Measurements from ENCODE around the gene WDR82. TPM values are rescaled to one million over a fixed set of nuclear protein-coding genes. Genes with fewer than 3 reads are reported as not detected.
A peak's percentile ranks its signal among the peaks of the same experiment; 100 is the strongest.

The WDR82 gene
- total RNA-seq, 1 donor from 2014 or later = 52.2 TPM

DNA sequence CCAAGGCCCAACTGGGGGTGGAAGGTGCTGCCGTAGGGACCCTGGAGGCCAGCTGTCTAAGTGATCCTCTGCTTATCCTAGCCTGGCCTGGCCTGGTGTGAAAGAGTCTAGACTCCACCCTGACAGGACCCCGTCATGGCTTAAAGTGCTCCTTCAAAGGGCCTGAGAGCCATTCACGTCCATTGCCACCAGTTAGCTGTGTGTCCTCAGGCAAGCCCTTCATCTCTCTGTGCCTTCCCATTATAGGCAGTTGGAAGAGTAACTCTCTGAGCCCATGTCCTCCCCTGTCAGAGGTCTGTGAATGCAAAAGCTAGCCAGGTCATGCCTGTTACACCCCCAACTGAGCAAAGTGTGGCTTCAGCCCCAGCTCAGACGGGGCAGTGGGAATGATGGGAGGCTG, 28.5 kb upstream of the WDR82 start:
- no peak for ATAC-seq

GRCh38 chr3:52305926-52306325, 27.5 kb upstream of the WDR82 start:
- ATAC-seq = no peak

DNA sequence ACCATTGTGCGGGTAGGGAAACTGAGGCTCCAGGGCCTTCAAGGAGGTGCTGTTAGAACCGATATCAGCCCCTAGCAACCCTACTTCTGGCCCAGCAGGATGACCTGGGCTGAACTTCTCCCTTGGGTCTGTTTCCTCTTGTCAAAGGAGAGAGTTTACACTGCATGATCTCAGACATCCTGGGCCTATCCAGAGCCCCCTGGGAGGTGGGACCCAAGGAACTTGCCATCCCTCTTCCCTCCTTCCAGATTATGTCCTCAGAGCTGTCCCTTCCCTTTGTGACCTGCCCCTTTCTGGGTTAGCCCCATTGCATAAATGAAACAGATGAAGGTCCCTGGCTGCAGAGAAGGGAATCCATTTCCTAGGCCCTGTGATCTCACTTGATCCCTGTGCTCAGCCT, 25.4 kb upstream of the WDR82 start:
- ATAC-seq = no peak

- ATAC-seq = no peak
Observed at GRCh38 chr3:52302426-52303145, 24.1 kb upstream of the WDR82 start.

- peak; percentile 56 for ATAC-seq
Observed at GRCh38 chr3:52299879-52300611, 21.6 kb upstream of the WDR82 start.

DNA sequence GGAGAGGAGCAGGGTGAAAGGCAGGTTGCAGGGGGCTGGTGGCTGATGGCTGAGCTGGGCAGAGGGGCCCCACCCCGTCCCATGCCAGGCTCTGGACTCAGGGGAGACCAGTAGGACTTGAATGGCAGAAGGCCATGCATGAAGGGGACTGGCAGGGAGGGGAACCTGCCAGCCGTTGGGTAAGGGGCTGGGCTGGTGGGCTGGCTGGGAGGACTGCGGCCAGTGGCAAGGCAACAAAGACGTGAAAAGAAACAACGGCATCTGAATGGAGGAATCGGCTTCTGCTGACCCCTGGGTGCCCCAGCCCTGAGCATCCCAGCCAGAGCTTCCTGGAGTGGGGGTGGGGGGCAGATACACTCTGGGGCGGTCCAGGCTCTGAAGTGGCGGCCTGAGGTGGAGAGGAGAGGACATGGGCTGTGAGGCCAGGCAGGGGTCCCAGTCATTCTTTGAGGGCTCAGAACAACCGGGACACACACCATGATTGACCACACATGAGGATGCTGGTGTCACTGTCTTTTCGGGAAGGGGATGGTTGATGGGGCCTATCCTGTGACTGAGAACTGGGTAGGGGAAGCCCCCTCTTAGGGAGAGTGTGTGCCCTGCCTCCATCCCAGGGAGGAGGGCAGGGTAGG, 20.9 kb upstream of the WDR82 start:
- no peak for ATAC-seq

- ATAC-seq = no peak
Observed at GRCh38 chr3:52298149-52299098, 20.0 kb upstream of the WDR82 start.

DNA sequence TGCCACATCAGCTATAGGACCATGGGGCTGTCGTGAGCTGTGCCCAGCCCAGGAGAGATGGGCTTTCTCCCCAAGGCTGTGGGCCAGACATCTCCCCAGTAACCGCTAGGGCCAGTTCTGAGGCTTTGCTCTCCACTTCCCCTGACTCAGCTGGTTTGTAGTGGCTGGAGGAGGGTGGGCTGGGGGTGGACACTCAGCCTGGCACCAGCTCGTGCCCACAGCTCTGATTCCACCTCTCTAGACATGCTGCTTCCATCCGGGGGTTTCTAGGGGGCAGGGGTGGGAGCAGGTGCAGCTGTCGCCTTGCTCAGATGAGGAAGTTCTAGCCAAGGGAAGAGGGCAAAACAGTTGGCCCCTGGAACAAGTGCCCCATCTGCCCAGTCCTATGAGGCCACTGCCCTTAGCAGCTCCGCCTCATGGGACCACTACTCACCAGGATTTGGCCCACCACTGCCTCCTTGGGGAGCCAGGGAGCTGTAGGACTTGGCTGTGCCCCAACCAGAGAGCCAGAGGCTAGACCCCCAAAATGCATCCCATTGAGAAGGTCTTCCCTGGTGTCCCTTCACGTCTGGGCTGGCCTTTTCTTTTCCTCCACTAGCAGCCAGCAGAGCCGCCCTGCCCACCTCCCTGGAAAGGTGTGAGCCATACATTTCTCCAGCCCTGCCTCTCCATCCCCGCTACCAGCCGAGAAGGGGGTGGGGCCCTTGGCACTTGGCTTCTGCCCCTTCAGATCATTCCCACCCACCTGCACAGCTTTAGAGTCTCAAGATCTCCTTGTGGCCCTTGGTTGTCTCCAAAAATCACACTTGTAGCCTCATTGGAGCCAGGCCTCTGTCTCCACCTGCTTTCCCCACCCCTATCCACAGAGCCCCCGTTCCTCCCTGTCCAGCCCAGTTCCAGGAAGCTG, 19.0 kb upstream of the WDR82 start:
- no peak for ATAC-seq

GRCh38 chr3:52295671-52296208, 17.3 kb upstream of the WDR82 start:
- ATAC-seq = no peak

DNA sequence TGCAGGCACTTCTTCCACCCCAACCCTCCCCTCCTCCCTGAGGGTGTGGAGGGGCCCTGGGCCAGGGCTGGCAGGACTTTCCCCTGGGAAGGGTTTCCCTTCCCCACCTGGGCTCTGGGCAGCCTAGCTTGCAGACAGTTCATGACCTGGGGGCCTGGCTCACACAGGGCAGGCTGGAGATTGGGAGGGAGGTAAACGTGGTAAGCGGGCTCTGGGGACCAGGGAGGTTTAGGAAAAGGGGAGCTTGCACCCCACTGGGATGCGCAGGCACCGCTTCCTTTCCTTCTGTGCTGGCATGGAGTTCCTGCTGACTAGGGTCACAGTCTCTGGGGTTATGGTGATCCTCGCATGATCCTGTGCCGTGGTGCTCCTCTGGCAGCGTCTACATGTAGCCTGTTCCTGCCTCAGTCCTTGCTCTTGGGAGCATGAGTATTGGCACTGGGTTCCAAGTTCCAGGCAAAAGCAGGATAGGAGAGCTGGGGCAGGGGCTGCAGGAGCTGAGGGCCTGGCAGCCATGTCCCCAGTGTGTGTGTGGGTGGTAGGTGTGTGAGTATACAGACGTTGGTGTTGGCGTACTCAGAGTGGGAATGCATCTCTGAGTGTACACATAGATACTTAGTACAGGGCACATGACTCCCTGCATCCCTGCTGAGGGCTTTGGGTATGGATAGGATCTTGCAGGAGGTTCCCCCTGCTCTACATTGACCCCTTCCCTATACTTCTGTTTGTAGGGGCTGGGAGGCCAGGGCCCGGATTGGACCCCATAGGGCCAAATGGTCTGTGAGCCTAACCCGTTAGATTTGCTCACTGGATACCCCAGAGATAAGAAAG, 16.1 kb upstream of the WDR82 start:
- ATAC-seq = no peak

DNA sequence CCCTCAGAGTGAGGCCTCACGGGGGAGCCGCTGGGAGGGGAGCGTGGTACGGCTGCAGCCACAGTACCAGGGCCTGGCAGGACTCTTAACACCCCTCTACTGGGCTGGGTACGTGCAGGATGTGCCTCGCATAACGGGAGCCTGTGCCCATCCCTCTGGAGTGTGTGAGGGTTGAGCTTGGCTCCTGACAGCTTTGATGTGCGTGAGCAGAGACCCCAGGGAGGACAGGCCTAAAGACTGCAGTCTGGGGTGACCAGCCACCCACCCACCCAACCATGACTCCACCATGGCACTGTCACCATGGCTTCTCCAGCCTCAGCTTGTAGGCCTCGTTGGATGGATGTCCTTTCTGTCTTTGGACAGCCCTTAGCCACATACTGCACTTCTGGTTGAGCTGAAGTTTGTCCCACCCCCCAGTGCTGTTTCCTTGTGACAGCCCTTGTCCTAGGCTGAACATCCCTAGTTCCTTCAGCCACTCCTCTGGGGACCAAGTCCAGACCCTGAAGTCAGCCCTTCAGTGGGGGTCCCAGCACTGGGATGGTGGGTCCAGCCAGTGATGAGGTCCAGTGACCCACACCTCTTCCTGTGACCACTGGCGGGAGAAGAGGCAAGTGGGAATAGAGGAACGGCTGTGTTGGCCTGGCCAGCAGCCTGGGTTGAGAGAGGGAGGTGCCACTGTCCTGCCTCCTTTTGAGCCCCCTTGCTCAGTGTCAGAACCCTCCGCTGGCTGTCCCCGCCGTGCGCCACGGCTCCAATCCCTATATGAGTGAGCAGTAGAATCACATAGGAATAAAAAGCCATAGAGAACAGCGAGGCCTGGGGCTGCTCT, 15.3 kb upstream of the WDR82 start:
- ATAC-seq = no peak

DNA sequence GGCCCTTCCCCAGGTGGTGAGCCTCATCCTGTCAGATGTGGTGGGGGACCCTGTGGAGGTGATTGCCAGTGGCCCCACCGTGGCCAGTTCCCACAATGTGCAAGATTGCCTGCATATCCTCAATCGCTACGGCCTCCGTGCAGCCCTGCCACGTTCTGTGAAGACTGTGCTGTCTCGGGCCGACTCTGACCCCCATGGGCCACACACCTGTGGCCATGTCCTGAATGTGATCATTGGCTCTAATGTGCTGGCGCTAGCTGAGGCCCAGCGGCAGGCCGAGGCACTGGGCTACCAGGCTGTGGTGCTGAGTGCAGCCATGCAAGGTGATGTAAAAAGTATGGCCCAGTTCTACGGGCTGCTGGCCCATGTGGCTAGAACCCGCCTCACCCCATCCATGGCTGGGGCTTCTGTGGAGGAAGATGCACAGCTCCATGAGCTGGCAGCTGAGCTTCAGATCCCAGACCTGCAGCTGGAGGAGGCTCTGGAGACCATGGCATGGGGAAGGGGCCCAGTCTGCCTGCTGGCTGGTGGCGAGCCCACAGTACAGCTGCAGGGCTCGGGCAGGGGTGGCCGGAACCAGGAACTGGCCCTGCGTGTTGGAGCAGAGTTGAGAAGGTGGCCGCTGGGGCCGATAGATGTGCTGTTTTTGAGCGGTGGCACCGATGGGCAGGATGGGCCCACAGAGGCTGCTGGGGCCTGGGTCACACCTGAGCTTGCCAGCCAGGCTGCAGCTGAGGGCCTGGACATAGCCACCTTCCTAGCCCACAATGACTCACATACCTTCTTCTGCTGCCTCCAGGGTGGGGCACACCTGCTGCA, 14.0 kb upstream of the WDR82 start:
- ATAC-seq = no peak

DNA sequence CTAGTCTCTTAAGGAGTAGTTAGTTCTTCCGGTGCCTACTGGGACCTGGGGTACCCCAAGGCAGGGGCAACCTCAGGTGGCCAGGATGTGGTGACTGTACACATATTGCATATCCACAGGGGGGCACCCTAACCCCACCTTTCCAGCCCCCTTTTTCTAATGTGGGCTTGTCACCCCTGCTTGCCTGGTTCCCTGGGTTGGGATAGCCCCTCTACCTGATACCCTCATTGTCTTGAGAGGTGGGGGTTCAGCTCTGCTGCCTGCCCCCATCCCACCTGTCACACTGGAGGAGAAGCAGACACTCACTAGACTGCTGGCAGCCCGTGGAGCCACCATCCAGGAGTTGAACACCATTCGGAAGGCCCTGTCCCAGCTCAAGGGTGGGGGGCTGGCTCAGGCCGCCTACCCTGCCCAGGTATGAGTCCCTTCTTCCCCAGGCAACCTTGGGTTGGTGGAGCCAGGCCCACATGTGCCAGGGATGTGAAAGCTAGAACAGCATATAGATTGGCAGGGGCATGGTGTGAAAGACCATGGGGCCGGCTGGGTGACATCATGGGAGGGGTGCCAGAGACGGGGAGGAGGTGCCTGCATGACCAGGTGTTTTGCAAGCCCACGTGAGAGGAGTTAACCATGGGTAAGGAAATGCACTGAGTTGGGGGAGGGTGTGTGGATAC, 13.2 kb upstream of the WDR82 start:
- ATAC-seq = no peak

- no peak for ATAC-seq
Observed at GRCh38 chr3:52290596-52291507, 12.4 kb upstream of the WDR82 start.

DNA sequence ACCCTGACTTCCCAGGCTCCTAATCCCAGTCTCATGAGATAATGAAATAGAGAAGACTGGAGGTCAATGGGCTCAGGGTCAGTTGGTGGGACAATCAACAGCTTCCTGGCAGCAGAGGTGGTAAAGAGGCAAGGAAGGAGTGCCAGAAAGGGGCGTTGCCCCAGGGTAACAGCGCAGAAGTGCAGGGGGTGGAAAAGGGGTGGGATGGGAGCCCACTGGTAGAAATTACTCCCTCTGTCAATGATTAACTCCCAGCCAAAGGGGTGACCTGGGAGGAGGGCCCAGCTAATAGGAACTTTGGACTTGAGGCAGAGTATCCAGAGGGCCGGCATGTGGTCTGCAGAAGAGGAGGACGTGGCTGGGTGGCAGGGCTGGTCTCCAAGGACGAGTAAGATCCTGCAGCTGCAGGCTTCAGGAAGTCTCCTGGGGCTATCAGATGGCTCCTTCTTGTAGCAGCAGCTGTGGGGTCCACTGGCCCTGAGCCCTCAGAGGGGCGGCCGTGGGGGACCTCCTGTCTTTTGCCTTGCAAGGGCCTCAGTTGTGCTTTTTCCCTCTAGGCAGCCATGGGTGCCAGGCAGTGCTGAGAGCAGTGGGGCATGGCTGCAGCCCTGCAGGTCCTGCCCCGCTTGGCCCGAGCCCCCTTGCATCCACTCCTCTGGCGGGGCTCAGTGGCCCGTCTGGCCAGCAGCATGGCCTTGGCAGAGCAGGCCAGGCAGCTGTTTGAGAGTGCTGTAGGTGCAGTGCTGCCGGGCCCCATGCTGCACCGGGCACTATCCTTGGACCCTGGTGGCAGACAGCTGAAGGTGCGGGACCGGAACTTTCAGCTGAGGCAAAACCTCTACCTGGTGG, 11.5 kb upstream of the WDR82 start:
- no peak for ATAC-seq

DNA sequence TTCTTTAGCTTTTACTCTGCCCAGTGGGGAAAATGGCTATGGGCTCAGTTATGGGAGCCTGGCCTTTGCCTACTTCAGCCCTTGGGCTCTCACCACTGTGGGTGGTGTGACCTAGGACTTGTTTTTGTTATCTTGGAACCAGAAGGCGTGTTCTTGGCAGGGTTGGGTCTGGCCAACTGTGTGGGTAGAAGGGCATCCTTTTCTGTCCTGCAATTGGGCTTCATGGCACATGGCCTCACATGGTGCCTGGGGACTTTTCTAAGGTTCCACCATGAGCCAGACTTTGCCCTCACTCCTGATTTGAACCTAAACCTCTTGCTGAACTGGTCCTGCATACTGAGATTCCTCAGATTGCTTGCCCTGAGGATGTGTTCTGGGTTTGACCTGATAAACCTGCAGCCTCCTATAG, 10.9 kb upstream of the WDR82 start:
- ATAC-seq = no peak

Measured in esophagus mucosa (tissue), 1 donor.